H1 (cell line): ENCODE measurements around the gene OCLN. TPM values are rescaled to one million over a fixed set of nuclear protein-coding genes. Genes with fewer than 3 reads are reported as not detected.

Source experiments
- RFX5 ChIP-seq: IDR thresholded peaks from 2 replicates; pipeline ENCODE4 v1.6.1; 2011; ENCODE audit warnings: low read depth, low read length, improper control_type of control experiment, borderline replicate concordance
- polyA plus RNA-seq, 7 experiments: library from polyadenylated mRNA; depleted of rRNA in 3 of 7; stranded (reverse) in 5 of 7; unstranded in 2 of 7; fragments of >200 nt in 5 of 7; fragments of 200-250 nt in 2 of 7; gene quantifications; 1 replicate in 5 of 7; 2 replicates in 1 of 7; 4 replicates in 1 of 7; pipeline versions ENCODE4 v1.2.1 to v1.2.3, GENCODE V29; 2011 to 2013; ENCODE audit warnings: missing spikeins in 2 of 7, mixed read lengths in 2 of 7
- total RNA-seq: library from RNA; stranded (reverse); fragmentation: NEBNext Ultra II Directional; extraction: Animal tissue kit (Norgen Biotek cat#: 25700); gene quantifications from 2 replicates; pipeline ENCODE4 v1.2.1, GENCODE V29; 2021

Gene OCLN
- total and polyA plus RNA-seq, 2 of the 8 experiments (the other 6 are each of a cell fraction or from before 2014, with no cell fraction given) = 27.9 to 85.5 TPM

- TF ChIP-seq RFX5 = no peak
Observed at GRCh38 chr5:69492923-69493395, 369 bp downstream of the OCLN start (continued).
